Renal cortex interstitium (tissue), 15 donors: ENCODE data around the gene CCL15. TPM values are rescaled to one million over a fixed set of nuclear protein-coding genes. Genes with fewer than 3 reads are reported as not detected.
"Not testable (repeated sequence)": the region's sequence is repeated elsewhere in the genome, so short reads cannot be mapped to it uniquely, and the experiment has no call there.

Experiments used
- DNase-seq, 11 donors: peaks; one replicate each; pipeline ENCODE4 v3.0.0-alpha.2; 2013; ENCODE audit warnings: low read depth in 9 of 11, low spot score in 4 of 11; ENCODE audit errors: extremely low read depth in 1 of 11
- long read RNA-seq, 16 experiments: transcript quantifications; one replicate each; lab custom pipeline, GENCODE V29; 2026
- polyA plus RNA-seq, 3 donors: library from polyadenylated mRNA; unstranded; fragments of 120-200 nt; gene quantifications; one replicate each; pipeline ENCODE4 v1.2.1, GENCODE V29; 2013; ENCODE audit not compliant: insufficient read length in 3 of 3

CCL15 gene, protein sequence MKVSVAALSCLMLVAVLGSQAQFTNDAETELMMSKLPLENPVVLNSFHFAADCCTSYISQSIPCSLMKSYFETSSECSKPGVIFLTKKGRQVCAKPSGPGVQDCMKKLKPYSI
- polyA plus RNA-seq, result 1 to 10 TPM; 6.4 to 7.7 (median 6.9) TPM
- long read RNA-seq, donor 1, partial matches to known transcripts, result 0 of 3 reads
- long read RNA-seq, donor 1, other reads (novel, unspliced or antisense), result 0 of 3 reads
- long read RNA-seq, donor 2, partial matches to known transcripts, result 0 of 4 reads
- long read RNA-seq, donor 2, other reads (novel, unspliced or antisense), result 0 of 4 reads
- long read RNA-seq, donor 3, transcript CCL15-204 (4 exons, 1,073 nt), result major isoform, 7 of 7 reads
- long read RNA-seq, donor 3, partial matches to known transcripts, result 0 of 7 reads
- long read RNA-seq, donor 3, other reads (novel, unspliced or antisense), result 0 of 7 reads
- long read RNA-seq, donor 4, transcript CCL15-204 (4 exons, 1,073 nt), result major isoform, 9 of 9 reads
- long read RNA-seq, donor 4, partial matches to known transcripts, result 0 of 9 reads
- long read RNA-seq, donor 4, other reads (novel, unspliced or antisense), result 0 of 9 reads
- long read RNA-seq, donor 5, result 0 reads
- long read RNA-seq, donor 6, transcript CCL15-204 (4 exons, 1,073 nt), result major isoform, 6 of 6 reads
- long read RNA-seq, donor 6, partial matches to known transcripts, result 0 of 6 reads
- long read RNA-seq, donor 6, other reads (novel, unspliced or antisense), result 0 of 6 reads
- long read RNA-seq, donor 7, transcript CCL15-204 (4 exons, 1,073 nt), result major isoform, 9 of 9 reads
- long read RNA-seq, donor 7, partial matches to known transcripts, result 0 of 9 reads
- long read RNA-seq, donor 7, other reads (novel, unspliced or antisense), result 0 of 9 reads
- long read RNA-seq, donor 8, result 0 reads
- long read RNA-seq, donor 9, partial matches to known transcripts, result 0 of 4 reads
- long read RNA-seq, donor 9, other reads (novel, unspliced or antisense), result 0 of 4 reads
- long read RNA-seq, donor 10, transcript CCL15-204 (4 exons, 1,073 nt), result major isoform, 13 of 13 reads
- long read RNA-seq, donor 10, partial matches to known transcripts, result 0 of 13 reads
- long read RNA-seq, donor 10, other reads (novel, unspliced or antisense), result 0 of 13 reads
- long read RNA-seq, donor 11, transcript CCL15-204 (4 exons, 1,073 nt), result major isoform, 8 of 8 reads
- long read RNA-seq, donor 11, partial matches to known transcripts, result 0 of 8 reads
- long read RNA-seq, donor 11, other reads (novel, unspliced or antisense), result 0 of 8 reads
- long read RNA-seq, donor 12, partial matches to known transcripts, result 0 of 2 reads
- long read RNA-seq, donor 12, other reads (novel, unspliced or antisense), result 0 of 2 reads
- long read RNA-seq, donor 13, result 0 reads
- long read RNA-seq, donor 14, transcript CCL15-204 (4 exons, 1,073 nt), result major isoform, 6 of 6 reads
- long read RNA-seq, donor 14, partial matches to known transcripts, result 0 of 6 reads
- long read RNA-seq, donor 14, other reads (novel, unspliced or antisense), result 0 of 6 reads
- long read RNA-seq, donor 15, partial matches to known transcripts, result 0 of 2 reads
- long read RNA-seq, donor 15, other reads (novel, unspliced or antisense), result 0 of 2 reads
- long read RNA-seq, donor 16, transcript CCL15-204 (4 exons, 1,073 nt), result major isoform, 13 of 13 reads
- long read RNA-seq, donor 16, partial matches to known transcripts, result 0 of 13 reads
- long read RNA-seq, donor 16, other reads (novel, unspliced or antisense), result 0 of 13 reads

DNA sequence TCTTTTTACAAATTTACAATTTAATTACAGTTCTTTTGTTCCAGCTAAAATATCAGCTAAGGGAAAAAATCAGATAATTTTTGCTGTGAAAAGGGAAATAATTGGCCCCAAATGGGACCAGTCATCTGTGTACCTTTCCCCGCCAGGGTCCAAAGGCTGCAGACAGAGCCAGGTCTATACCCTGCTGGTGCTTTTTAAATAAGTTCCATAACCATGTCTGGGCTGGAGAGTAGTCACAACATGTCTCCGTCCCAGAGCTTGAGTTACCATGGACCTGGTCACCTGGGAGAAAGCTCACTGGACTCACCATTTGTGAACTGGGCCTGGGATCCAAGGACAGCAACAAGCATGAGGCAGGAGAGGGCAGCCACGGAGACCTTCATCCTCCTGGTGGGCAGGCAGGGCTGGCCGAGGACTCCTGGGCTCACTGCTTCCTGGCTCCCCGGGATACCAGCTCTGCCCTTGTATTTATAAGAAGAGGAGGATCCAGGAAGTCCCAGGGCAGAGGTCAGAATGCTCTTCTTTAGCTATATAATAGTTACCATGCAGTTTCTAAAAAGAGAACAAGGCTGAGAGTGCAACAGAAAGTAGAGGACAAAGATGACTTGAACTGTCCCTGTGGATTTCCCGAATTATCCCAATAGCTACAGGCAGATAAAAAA is at the start of gene CCL15:
Gene CCL15 (minus strand): TSS at position 444 of the 662 bp plus-strand sequence. CDS start 61 bp downstream, at position 383.
- DNase-seq, result no peak

DNA sequence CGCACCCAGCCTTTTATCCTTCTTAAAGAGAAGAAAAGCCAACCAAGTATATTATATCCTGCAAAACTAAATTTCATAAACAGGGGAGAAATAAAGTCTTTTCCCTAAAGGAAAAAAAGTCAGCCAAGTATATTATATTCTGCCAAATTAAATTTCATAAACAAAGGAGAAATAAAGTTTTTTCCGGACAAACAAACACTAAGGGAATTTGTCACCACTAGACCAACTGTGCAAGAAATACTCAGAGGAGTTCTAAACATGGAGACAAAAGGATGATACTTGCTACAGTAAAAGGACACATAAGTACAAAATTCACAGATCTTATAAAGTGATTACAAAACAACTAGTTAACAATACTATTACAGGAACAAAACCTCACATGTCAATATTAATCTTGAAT is 48.3 kb upstream of the CCL15 start:
- DNase-seq, result no peak

DNA sequence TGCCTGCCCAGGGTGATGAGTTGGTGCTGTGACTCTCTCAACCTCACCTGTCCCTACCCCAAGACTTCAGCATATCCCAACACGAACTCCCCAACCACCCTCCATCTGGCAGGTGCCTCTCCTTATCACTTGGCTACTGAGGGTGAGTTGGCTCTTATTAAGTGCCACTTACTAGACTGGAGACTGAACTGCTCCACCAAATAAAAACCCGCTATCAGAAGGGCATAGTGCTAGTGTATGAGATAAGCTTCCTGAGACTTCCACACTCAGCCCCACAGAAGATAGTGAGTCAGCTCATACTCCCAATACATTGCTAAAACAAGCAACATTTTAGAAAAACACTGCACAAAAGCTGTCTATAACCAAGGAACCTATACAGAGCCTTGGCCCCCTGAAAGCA is 46.7 kb upstream of the CCL15 start:
- no peak for DNase-seq

DNA sequence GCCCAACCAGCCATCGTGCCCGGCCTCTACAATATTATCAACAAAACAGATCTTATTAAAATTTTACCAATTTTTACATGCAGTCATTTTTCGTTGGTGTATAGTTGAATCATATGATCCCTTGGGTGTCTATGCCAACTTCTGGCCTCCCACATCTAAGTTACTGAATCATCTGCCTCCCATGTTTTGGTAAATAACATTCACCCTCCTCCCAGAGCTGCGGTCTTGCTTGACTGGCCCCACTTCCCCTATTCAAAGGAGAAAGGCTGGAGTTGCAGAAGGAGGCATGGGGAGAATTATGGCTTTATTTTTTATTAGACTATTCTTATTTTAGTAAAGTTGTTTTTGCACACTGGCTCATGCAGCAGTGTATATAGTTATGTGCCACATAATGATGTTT is 34.9 kb upstream of the CCL15 start:
- no peak for DNase-seq

DNA sequence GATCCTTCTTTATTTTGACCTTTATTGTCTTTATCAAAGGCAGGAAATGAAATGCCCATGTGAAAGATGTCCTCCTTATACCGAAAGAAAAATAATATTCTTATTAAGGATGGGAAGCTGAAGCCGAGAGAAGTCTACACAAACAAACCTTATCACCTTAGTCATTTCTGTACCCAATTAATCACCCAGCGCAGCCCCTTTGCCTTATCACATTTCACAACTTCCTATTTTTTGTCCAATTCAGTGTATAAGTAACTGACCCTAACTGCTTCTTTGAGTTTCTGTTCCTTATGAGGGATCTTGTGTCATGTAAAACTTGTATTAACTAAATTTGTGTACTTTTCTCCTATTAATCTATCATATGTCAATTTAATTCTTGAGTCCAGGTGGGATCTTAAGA is 32.8 kb upstream of the CCL15 start:
- DNase-seq, result no peak

DNA sequence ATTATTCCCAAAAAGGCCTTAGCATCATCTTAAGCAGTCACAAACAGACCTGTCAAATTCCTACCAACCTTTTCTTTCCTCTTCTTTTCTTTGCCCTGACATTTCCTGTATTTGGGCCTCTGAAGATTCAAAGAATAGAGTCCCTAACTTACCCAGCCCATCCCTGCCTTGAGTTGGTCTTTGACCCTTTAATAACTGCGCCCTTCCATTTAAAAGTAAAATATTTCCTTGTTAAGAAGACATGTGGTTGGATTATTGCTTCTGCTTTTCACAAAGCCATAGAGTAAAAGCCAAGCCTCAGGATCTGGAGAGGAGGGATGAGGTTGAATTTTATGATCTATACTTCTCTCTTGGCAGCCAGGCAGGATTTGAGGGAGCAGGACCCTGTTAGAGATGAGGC is 29.6 kb upstream of the CCL15 start:
- DNase-seq, result no peak

DNA sequence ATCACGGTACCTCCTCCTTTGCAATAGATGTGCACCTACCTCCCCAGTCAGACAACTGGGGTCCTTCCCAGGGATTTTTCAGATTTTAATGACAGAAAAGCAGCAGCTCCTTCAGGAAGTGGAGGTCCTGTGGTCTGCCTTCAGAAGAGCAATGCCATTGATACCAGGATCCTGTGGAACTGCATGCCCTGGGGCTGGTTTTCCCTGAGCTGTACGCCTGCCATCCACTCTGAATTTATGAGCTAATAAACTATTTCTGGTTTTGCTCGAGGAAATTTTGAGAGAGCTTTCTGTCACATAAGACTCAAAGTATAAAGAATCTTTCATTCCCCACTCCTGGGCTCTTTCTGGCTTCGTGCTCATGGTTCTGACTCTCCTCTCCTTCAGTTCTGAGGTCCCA is 26.4 kb upstream of the CCL15 start:
- DNase-seq, result no peak

DNA sequence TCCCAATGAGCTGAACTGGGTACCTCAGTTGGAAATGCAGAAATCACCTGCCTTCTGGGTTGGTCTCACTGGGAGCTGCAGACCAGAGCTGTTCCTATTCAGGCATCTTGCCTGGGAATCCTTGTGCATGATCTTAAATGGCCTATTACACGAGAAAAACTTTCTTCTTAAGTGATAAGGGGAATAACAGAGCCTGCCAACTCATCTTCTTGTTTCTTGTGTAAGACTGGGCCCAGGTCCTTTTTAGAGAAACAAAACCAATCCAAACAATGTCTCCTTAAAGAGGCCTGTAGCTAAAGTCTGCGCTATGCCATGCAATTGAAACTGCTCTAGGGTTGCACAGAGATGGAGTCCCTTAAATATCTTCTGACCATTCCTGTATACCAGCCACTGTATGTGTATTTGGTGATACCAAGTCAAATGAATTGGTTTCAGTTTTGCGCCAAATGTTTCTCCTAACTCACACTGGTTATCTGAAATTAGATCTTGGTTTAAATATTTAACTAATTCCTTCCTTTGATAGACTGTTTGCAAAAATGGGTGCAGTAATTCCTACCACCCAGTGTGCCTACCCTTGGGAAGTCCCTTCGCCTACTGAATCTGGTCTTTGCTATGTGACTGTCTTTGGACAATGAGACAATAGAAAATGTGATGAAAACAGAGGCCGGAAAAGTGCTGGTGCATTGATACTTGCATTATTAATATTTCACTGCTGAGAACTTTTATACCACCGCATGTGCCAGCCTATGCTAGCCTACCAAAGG is 22.9 kb upstream of the CCL15 start:
- DNase-seq, result no peak

DNA sequence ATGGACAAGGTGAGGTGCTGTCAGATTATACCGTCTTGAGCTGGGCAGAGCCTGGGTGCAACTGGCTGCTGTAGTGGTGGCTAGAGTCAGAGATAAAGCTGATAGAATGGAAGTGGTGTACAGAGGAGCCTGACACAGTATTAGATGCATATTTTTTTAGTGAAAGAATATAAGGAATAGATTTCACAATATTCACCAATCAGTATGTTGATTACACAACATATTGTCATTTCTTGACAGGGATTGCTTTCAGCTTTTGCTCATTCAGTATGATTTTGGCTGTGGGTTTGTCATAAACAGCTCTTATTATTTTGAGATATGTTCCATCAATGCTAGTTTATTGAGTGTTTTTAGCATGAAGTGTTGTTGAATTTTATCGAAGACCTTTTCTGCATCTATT is 18.1 kb upstream of the CCL15 start:
- no peak for DNase-seq

DNA sequence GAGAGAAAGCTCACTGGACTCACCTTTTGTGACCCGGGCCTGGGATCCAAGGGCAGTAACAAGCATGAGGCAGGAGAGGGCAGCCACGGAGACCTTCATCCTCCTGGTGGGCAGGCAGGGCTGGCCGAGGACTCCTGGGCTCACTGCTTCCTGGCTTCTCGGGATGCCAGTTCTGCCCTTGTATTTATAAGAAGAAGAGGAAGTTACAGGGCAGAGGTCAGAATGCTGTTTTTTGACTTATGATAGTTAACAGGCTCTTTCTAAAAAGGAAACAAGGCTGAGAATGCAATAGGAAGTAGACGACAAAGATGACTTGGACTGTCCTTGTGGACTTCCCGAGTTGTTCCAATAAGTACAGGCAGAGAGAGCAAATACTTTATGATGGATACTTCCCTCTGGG is 16.4 kb upstream of the CCL15 start, which contains the start of gene CCL23:
Gene CCL23 (minus strand): TSS at position 174 of the 400 bp plus-strand sequence. CDS start 75 bp downstream, at position 99.
- no peak for DNase-seq

DNA sequence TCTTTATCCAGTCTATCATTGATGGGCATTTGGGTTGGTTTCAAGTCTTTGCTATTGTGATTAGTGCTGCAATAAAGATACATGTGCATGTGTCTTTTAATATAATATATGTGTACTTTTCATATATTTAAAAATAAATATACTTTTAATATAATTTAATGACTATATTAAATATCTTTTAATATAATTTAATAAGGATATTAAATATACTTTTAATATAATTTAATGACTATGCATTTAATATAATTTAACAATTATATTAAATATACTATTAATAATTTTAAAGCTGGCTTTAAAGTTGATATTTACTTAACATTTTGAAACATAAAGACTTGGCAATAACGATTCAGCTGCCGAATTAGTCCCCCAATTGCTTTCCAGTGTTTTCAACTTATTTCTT is 15.2 kb upstream of the CCL15 start:
- DNase-seq, result no peak

DNA sequence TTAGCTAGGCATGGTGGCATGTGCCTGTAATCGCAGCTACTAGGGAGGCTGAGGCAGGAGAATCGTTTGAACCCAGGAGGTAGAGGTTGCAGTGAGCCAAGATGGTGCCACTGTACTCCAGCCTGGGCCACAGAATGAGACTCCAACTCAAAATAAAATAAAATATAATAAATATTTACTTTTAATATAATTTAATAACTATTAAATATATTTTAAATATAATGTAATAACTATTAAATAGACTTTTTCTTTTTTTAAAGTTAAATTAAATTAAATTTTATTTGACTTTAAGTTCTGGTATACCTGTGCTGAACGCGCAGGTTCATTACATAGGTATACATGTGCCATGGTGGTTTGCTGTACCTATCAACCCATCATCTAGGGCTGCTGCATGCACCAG is 14.5 kb upstream of the CCL15 start:
- DNase-seq, result not testable (repeated sequence)

DNA sequence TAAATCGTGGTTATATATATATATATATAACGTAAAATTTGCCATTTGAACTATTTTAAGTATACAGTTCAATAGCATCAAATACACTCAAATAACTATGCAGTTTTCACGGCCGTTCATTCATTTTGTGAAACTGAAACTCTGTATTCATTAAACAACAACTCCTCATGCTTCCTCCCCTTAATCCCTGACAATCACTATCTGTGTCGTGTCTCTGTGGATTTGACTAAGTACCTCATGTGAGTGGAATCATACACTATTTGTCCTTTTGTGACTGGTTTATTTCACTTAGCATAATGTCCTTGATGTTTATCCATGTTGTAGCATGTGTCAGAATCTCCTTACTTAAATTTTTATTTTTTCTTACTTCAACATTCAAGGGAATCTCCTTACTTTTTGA is 13.6 kb upstream of the CCL15 start:
- DNase-seq, result no peak

DNA sequence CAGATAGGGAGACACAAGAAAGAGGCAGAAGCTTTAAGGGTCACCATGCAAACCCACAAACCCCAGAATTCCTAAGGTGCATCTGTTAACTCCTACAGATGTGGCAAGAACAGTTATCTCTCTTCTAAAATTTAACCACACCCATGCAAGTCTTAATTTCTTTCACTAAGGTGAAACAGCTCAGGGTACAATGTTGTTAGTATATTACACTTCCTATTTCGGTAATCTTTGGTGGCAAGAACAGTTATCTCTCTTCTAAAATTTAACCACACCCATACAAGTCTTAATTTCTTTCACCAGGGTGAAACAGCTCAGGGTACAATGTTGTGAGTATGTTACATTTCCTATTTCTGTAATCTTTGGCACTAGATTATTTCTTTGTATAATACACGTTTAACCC is 9.8 kb upstream of the CCL15 start:
- no peak for DNase-seq

DNA sequence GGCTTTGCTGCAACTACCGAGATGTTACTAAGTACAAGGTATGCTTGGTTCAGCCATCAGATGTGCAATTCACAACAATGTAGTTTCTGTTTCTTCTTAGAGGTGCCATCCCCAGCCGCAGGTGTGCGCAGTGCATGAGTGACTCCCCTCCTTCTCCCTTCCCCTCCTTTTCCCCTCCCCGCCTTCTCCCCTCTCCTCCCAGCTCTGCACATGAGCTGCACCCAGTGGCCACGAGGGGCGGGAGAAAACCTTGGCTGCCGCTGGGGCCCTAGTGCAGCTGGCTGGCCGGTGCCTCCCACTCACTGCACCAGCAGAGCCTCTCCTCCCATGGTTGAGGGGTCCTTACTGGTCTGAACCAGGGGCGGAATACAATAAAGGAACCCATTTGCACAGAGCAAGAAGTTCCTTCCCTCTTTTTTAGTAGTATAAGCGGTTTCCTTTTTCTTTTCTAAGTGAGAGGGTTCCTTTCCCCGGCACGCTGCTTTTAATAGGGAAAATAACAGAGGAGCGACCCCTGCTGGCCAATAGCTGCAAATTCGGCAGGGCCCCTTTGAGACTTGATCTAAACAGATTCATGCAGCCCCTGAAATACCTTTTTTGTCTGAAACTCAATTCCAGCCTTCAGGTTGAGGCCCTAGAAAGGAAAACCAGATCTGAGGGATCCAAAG is 7.8 kb upstream of the CCL15 start:
- DNase-seq, result no peak

DNA sequence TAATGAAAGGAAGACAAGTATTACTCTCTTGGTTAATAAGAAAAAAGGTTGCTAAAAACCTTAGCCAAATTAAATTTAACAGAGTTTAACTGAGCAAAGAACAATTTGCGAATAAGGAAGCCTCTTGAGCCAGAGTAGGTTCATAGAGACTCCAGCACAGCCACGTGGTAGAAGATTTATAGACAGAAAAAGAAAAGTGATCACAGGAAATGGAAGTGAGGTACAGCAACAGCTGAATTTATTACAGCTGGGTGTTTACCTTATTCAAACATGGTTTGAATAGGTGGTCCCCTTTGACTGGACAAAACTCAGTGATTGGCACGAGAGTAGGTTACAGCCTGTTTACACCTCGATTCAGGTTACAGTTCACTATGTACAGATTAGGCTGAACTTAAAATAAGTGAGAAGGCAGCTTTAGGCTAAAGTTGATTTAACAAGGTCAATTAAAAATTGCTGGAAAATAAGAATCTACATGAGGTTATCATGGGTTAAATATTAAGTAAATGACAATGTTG is 3.3 kb upstream of the CCL15 start:
- DNase-seq, result peak in 2 of 11 donors; percentile 20 to 50
